T-cell (primary cell): ENCODE data around the gene VPS4B. TPM values are rescaled to one million over a fixed set of nuclear protein-coding genes. Genes with fewer than 3 reads are reported as not detected.
A peak's percentile ranks its signal among the peaks of the same experiment; 100 is the strongest.

Source experiments
- ATAC-seq, 4 experiments: fragments of 200-7000 bp in 3 of 4; fragments of 150-1000 bp in 1 of 4; cut with Tn5 transposase; replicated peaks in 1 of 4; 1 replicate in 3 of 4; 2 replicates in 1 of 4; pipeline ENCODE4 v1.10.0; 2021; ENCODE audit warnings: moderate library complexity in 3 of 4, mild to moderate bottlenecking in 2 of 4, moderate number of reproducible peaks in 1 of 4
- CTCF ChIA-PET, 2 donors: fragments of 300-600 bp; sonication (Branson Sonifier 250); formaldehyde crosslinking; loops; one replicate each; lab custom pipeline; 2022; ENCODE audit warnings: antibody characterized with exemption in 2 of 2; lab: Charles Lee
- POLR2A ChIA-PET, 2 donors: fragments of 300-600 bp; sonication (Branson Sonifier 250); formaldehyde crosslinking; loops; one replicate each; lab custom pipeline; 2022; ENCODE audit warnings: antibody characterized with exemption in 2 of 2; lab: Charles Lee
- DNase-seq, 35 experiments: peaks; one replicate each; pipeline versions ENCODE4 v3.0.0 to v3.0.0-alpha.2; 2013 to 2023
- H3K27ac ChIP-seq: one replicate; pipeline ENCODE4 v1.5.1; 2013; ENCODE audit warnings: low read length
- H3K27me3 ChIP-seq, 2 experiments: replicated peaks in 1 of 2; 1 replicate in 1 of 2; 2 replicates in 1 of 2; pipeline versions ENCODE4 v1.6.1 to v1.7.0; 2013; ENCODE audit warnings: low read length in 1 of 2, mixed read lengths in 1 of 2; ENCODE audit not compliant: control insufficient read depth in 2 of 2, insufficient read depth in 2 of 2; ENCODE audit errors: extremely low read depth in 1 of 2
- H3K36me3 ChIP-seq, 2 donors: 1 replicate in 1 of 2; 2 replicates in 1 of 2; pipeline versions ENCODE4 v1.6.1 to v1.7.0; 2013; ENCODE audit warnings: low read length in 1 of 2; ENCODE audit not compliant: control insufficient read depth in 2 of 2, insufficient read depth in 1 of 2; ENCODE audit errors: extremely low read depth in 1 of 2
- H3K4me1 ChIP-seq, 2 experiments: 1 replicate in 1 of 2; 2 replicates in 1 of 2; pipeline versions ENCODE4 v1.6.1 to v1.7.0; 2013; ENCODE audit warnings: low read length in 2 of 2, mixed read lengths in 1 of 2; ENCODE audit not compliant: insufficient read depth in 2 of 2, control insufficient read depth in 1 of 2; ENCODE audit errors: extremely low read depth in 1 of 2
- H3K4me3 ChIP-seq, 2 donors: 1 replicate in 1 of 2; 2 replicates in 1 of 2; pipeline versions ENCODE4 v1.5.1 to v1.7.0; 2013; ENCODE audit warnings: mild to moderate bottlenecking in 2 of 2, low read length in 1 of 2, moderate library complexity in 1 of 2; ENCODE audit not compliant: control insufficient read depth in 1 of 2; ENCODE audit errors: extremely low read depth in 1 of 2
- H3K9me3 ChIP-seq: 2 replicates; pipeline ENCODE4 v1.7.0; 2013
- H3K27ac Mint-ChIP-seq, 2 donors: one replicate each; pipeline ENCODE4 v1.8.0; 2020 to 2021; ENCODE audit warnings: mild to moderate bottlenecking in 2 of 2, mixed read lengths in 2 of 2
- H3K27me3 Mint-ChIP-seq, 2 donors: one replicate each; pipeline ENCODE4 v1.8.0; 2021 to 2022; ENCODE audit warnings: mixed read lengths in 2 of 2
- H3K36me3 Mint-ChIP-seq: one replicate; pipeline ENCODE4 v1.8.0; 2021; ENCODE audit warnings: mixed read lengths
- H3K4me1 Mint-ChIP-seq, 3 donors: one replicate each; pipeline ENCODE4 v1.8.0; 2020 to 2022; ENCODE audit warnings: mixed read lengths in 3 of 3, mild to moderate bottlenecking in 1 of 3
- H3K4me3 Mint-ChIP-seq, 3 donors: one replicate each; pipeline ENCODE4 v1.8.0; 2020 to 2022; ENCODE audit warnings: mild to moderate bottlenecking in 3 of 3, mixed read lengths in 3 of 3, moderate library complexity in 3 of 3
- H3K9me3 Mint-ChIP-seq, 3 donors: one replicate each; pipeline ENCODE4 v1.8.0; 2020 to 2022; ENCODE audit warnings: mixed read lengths in 3 of 3
- WGBS: methylation state at CpG from one replicate; pipeline ENCODE4 v1.1.5; 2013; ENCODE audit warnings: missing lambda C conversion rate; ENCODE audit not compliant: insufficient coverage; 5-methylcytosine and 5-hydroxymethylcytosine counted together
- total RNA-seq, 35 experiments: library from RNA in 6 of 35; stranded (reverse) in 6 of 35; fragments of 120-200 nt in 1 of 35; gene quantifications; one replicate each; pipeline versions ENCODE4 v1.2.1 to v1.2.4 and lab custom pipeline; 2013 to 2026

VPS4B gene
- total RNA-seq, 5 donors from 2014 or later (not counting 1 experiment from before 2014, with no cell fraction given) = 64.2 to 88.7 (median 77.6) TPM

GRCh38 chr18:63427558-63427957, 5.3 kb upstream of the VPS4B start:
- Histone ChIP-seq H3K4me1 (peaks cover 2 to 6% of the 10 kb centered on the region in 2 experiments), H3K27ac (no peak overlapping the region), H3K9me3 (no peaks in the 10 kb centered on the region), H3K36me3 (no peaks in the 10 kb centered on the region), H3K4me3 (no peak overlapping the region), H3K27me3 (peaks cover 0 to 8% of the 10 kb centered on the region in 2 experiments)
- CTCF ChIA-PET = no interaction called here
- H3K27me3 Mint-ChIP-seq = peaks cover 15 to 16% of the 10 kb centered on the region in 2 donors
- H3K4me1 Mint-ChIP-seq = peaks cover 11 to 14% (median 12%) of the 10 kb centered on the region in 3 donors
- no peak overlapping the region for H3K4me3 Mint-ChIP-seq
- DNase-seq = no peak
- H3K27ac Mint-ChIP-seq = no peak overlapping the region
- no peak for ATAC-seq
- H3K9me3 Mint-ChIP-seq = no peaks in the 10 kb centered on the region
- POLR2A ChIA-PET = no interaction called here
- WGBS = 74% methylated on average over 4 of the region's 4 CpGs
- no peaks in the 10 kb centered on the region for H3K36me3 Mint-ChIP-seq

- peaks cover 27 to 35% (median 35%) of the 10 kb centered on the region in 3 donors for H3K4me1 Mint-ChIP-seq
- no peaks in the 10 kb centered on the region for H3K9me3 Mint-ChIP-seq
- ATAC-seq = peak; percentile 39 to 54 (median 49)
- ChIA-PET CTCF (interaction anchor here in 1 of 2 donors (0.7 to 1.0 kb wide), 3 partner anchors 16 to 629 kb away, joined by 3 to 7 read pairs (median 3); no protein-coding TSS in a partner anchor), POLR2A (interaction anchor here (0.6 to 1.2 kb wide), 4 partner anchors 13 to 1072 kb away, joined by 3 to 5 read pairs (median 4); no protein-coding TSS in a partner anchor)
- peaks cover 7 to 23% of the 10 kb centered on the region in 2 experiments for H3K4me1 ChIP-seq
- H3K4me3 ChIP-seq = peak overlapping the region; percentile 72 to 90
- H3K27me3 ChIP-seq = peaks cover 0 to 3% of the 10 kb centered on the region in 2 experiments
- H3K36me3 ChIP-seq = peaks cover 0 to 21% of the 10 kb centered on the region in 2 donors
- peak overlapping the region; percentile 92 to 99 for H3K27ac Mint-ChIP-seq
- H3K27ac ChIP-seq = peak overlapping the region; percentile 84
- 0% methylated on average over 19 of the region's 26 CpGs for WGBS
- H3K36me3 Mint-ChIP-seq = peaks cover 9% of the 10 kb centered on the region
- H3K27me3 Mint-ChIP-seq = peaks cover 0 to 7% of the 10 kb centered on the region in 2 donors
- H3K9me3 ChIP-seq = no peaks in the 10 kb centered on the region
- H3K4me3 Mint-ChIP-seq = peak overlapping the region; percentile 94 to 100 (median 96)
- DNase-seq = no peak
These were observed 608 bp upstream of the VPS4B start for GRCh38 chr18:63422864-63423304.

DNA sequence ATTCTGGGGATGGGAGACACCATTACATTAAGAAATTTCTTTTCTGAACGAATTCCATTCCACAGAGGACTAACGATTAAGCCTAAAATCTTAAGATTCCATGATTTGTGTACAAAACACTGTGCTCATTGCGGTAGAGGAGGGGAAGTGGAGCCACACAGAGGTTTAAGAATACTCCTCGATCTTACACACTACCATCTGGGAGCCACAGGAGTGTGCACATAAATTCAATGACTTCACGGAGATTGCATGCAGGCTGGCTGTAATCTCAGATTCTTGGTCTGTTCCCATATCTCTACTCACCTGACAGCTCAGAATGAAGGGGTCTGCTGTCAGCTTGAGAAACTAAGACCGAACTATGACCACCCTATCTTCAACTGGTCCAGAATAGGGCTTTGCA, 762 bp downstream of the VPS4B start:
- Mint-ChIP-seq H3K4me3 (peak overlapping the region; percentile 94 to 100 (median 96)), H3K9me3 (no peaks in the 10 kb centered on the region), H3K36me3 (peaks cover 9% of the 10 kb centered on the region), H3K27me3 (peaks cover 0 to 5% of the 10 kb centered on the region in 2 donors), H3K4me1 (peaks cover 27 to 35% (median 35%) of the 10 kb centered on the region in 3 donors), H3K27ac (peak overlapping the region; percentile 92 to 99)
- peaks cover 0 to under 1% of the 10 kb centered on the region in 2 experiments for H3K27me3 ChIP-seq
- DNase-seq (peak in 1 of 35 experiments; percentile 22), ATAC-seq (no peak)
- H3K4me1 ChIP-seq = peaks cover 7 to 23% of the 10 kb centered on the region in 2 experiments
- H3K36me3 ChIP-seq = peaks cover under 1 to 28% of the 10 kb centered on the region in 2 donors
- WGBS = 0% methylated on average over 2 of the region's 6 CpGs
- POLR2A ChIA-PET = interaction anchor here in 1 of 2 donors (0.6 to 1.2 kb wide), 2 partner anchors 10 to 13 kb away, joined by 4 to 5 read pairs; no protein-coding TSS in a partner anchor
- CTCF ChIA-PET = interaction anchor here in 1 of 2 donors (0.5 kb wide), 2 partner anchors 17 to 266 kb away, joined by 5 to 6 read pairs; no protein-coding TSS in a partner anchor
- peak overlapping the region; percentile 84 for H3K27ac ChIP-seq
- no peaks in the 10 kb centered on the region for H3K9me3 ChIP-seq
- peak overlapping the region; percentile 72 to 90 for H3K4me3 ChIP-seq

- no CpG with 5 or more reads among the region's 4 CpGs for WGBS
- H3K27ac Mint-ChIP-seq = peak overlapping the region in 1 of 2 donors; percentile 14
- no peaks in the 10 kb centered on the region for H3K27me3 Mint-ChIP-seq
- H3K36me3 ChIP-seq = peaks cover 3 to 66% of the 10 kb centered on the region in 2 donors
- POLR2A ChIA-PET = no interaction called here
- H3K4me1 ChIP-seq = peaks cover 0 to 2% of the 10 kb centered on the region in 2 experiments
- no peaks in the 10 kb centered on the region for H3K27me3 ChIP-seq
- H3K4me1 Mint-ChIP-seq = peaks cover 37 to 54% (median 54%) of the 10 kb centered on the region in 3 donors
- H3K4me3 Mint-ChIP-seq = no peak overlapping the region
- no peaks in the 10 kb centered on the region for H3K9me3 Mint-ChIP-seq
- no peak overlapping the region for H3K4me3 ChIP-seq
- DNase-seq = no peak
- CTCF ChIA-PET = no interaction called here
- no peaks in the 10 kb centered on the region for H3K9me3 ChIP-seq
- no peak for ATAC-seq
- H3K36me3 Mint-ChIP-seq = peaks cover 40% of the 10 kb centered on the region
- no peak overlapping the region for H3K27ac ChIP-seq
These were observed 9.3 kb downstream of the VPS4B start for GRCh38 chr18:63412953-63413352.

DNA sequence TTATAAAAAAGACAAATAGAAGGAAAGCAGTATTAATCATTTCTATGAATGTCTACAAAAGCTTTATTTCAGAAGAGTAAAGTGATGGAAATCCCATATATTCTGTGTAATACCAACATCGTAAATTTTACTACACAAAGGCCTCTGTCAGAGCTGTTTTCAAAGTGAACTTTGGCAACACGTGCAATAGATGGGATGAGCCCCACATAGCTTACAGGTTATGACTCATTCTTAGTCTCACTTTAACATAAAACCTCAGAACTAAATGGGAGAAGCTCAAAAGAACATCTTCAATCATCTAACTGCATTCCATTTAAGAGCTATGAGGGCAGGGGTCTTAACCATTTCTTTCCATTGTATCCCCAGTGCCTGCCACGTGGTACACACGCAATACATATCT, 11.5 kb downstream of the VPS4B start:
- peaks cover 56% of the 10 kb centered on the region for H3K36me3 Mint-ChIP-seq
- ChIA-PET CTCF (interaction anchor here (0.6 to 0.9 kb wide), 4 partner anchors 79 to 695 kb away, joined by 3 to 5 read pairs (median 4); partner anchors contain the start of gene PHLPP1 (in 1 of the 2)), POLR2A (interaction anchor here (0.6 to 0.9 kb wide), 3 partner anchors 16 to 47 kb away, joined by 3 to 6 read pairs (median 4); no protein-coding TSS in a partner anchor)
- no peak overlapping the region for H3K4me3 Mint-ChIP-seq
- peaks cover 0 to 2% of the 10 kb centered on the region in 2 experiments for H3K4me1 ChIP-seq
- no peak overlapping the region for H3K27ac ChIP-seq
- ATAC-seq (no peak), DNase-seq (no peak)
- no peaks in the 10 kb centered on the region for H3K9me3 ChIP-seq
- WGBS = 50% methylated on average over 1 of the region's 4 CpGs
- no peaks in the 10 kb centered on the region for H3K27me3 ChIP-seq
- H3K36me3 ChIP-seq = peaks cover 0 to 69% of the 10 kb centered on the region in 2 donors
- no peaks in the 10 kb centered on the region for H3K27me3 Mint-ChIP-seq
- no peak overlapping the region for H3K4me3 ChIP-seq
- peaks cover 43 to 66% (median 64%) of the 10 kb centered on the region in 3 donors for H3K4me1 Mint-ChIP-seq
- H3K9me3 Mint-ChIP-seq = no peaks in the 10 kb centered on the region
- H3K27ac Mint-ChIP-seq = peak overlapping the region; percentile 71 to 75

GRCh38 chr18:63409301-63409700, 13.0 kb downstream of the VPS4B start:
- Histone ChIP-seq H3K4me3 (no peak overlapping the region), H3K27ac (no peak overlapping the region), H3K9me3 (no peaks in the 10 kb centered on the region), H3K27me3 (no peaks in the 10 kb centered on the region), H3K4me1 (peaks cover 0 to 2% of the 10 kb centered on the region in 2 experiments), H3K36me3 (peaks cover 0 to 64% of the 10 kb centered on the region in 2 donors)
- peak in 3 of 4 experiments; percentile 52 to 73 (median 61) for ATAC-seq
- peak in 1 of 35 experiments; percentile 27 for DNase-seq
- Mint-ChIP-seq H3K36me3 (peaks cover 48% of the 10 kb centered on the region), H3K4me1 (peaks cover 36 to 63% (median 54%) of the 10 kb centered on the region in 3 donors), H3K9me3 (no peaks in the 10 kb centered on the region), H3K4me3 (peak overlapping the region in 1 of 3 donors; percentile 6), H3K27ac (peak overlapping the region; percentile 75 to 84), H3K27me3 (no peaks in the 10 kb centered on the region)
- ChIA-PET CTCF (no interaction called here), POLR2A (interaction anchor here (0.6 to 0.9 kb wide), 2 partner anchors 13 to 255 kb away, joined by 3 to 5 read pairs; partner anchors contain the start of gene VPS4B (in 1 of the 2))
- WGBS = 67% methylated on average over 1 of the region's 5 CpGs
